H9 (cell line): ENCODE results near the gene APOA1. TPM values are rescaled to one million over a fixed set of nuclear protein-coding genes. Genes with fewer than 3 reads are reported as not detected.

Source experiments
- DNase-seq: peaks from one replicate; pipeline ENCODE4 v3.0.0-alpha.2; 2017
- H2AFZ ChIP-seq: one replicate; pipeline ENCODE4 v1.6.1; 2013; ENCODE audit warnings: mild to moderate bottlenecking, low read length, control low read depth, moderate library complexity
- H2AK5ac ChIP-seq: 2 replicates; pipeline ENCODE4 v1.6.1; 2013; ENCODE audit warnings: low read length, control low read depth, mixed read lengths; ENCODE audit not compliant: insufficient read length
- H2BK120ac ChIP-seq: one replicate; pipeline ENCODE4 v1.6.1; 2013; ENCODE audit warnings: low read depth, mild to moderate bottlenecking, low read length, control low read depth, inconsistent platforms; ENCODE audit not compliant: poor library complexity, severe bottlenecking
- H2BK12ac ChIP-seq: 2 replicates; pipeline ENCODE4 v1.6.1; 2013; ENCODE audit warnings: low read length, control low read depth, mixed read lengths, low read depth; ENCODE audit not compliant: insufficient read length
- H2BK15ac ChIP-seq: 2 replicates; pipeline ENCODE4 v1.6.1; 2013; ENCODE audit warnings: low read depth, low read length, control low read depth
- H2BK20ac ChIP-seq: one replicate; pipeline ENCODE4 v1.6.1; 2013; ENCODE audit warnings: low read depth, mild to moderate bottlenecking, low read length, control low read depth, inconsistent platforms; ENCODE audit not compliant: poor library complexity, severe bottlenecking
- H2BK5ac ChIP-seq: 2 replicates; pipeline ENCODE4 v1.6.1; 2013; ENCODE audit warnings: low read length, control low read depth, mixed read lengths; ENCODE audit not compliant: insufficient read length
- H3K14ac ChIP-seq: 2 replicates; pipeline ENCODE4 v1.6.1; 2013; ENCODE audit warnings: low read length, control low read depth; ENCODE audit not compliant: insufficient read depth
- H3K18ac ChIP-seq: 2 replicates; pipeline ENCODE4 v1.6.1; 2013; ENCODE audit warnings: low read depth, mild to moderate bottlenecking, mixed read lengths, low read length, control low read depth; ENCODE audit not compliant: insufficient read length
- H3K23ac ChIP-seq: 2 replicates; pipeline ENCODE4 v1.6.1; 2013; ENCODE audit warnings: low read length, control low read depth, mixed read lengths, low read depth; ENCODE audit not compliant: insufficient read length
- H3K23me2 ChIP-seq: 2 replicates; pipeline ENCODE4 v1.6.1; 2013; ENCODE audit warnings: low read depth, mild to moderate bottlenecking, mixed read lengths, low read length, control low read depth; ENCODE audit not compliant: insufficient read length, poor library complexity, severe bottlenecking
- H3K27ac ChIP-seq: 2 replicates; pipeline ENCODE4 v1.5.1; 2013; ENCODE audit warnings: low read length, control low read depth, mixed read lengths, low read depth; ENCODE audit not compliant: insufficient read length
- H3K27me3 ChIP-seq: 2 replicates; pipeline ENCODE4 v1.6.1; 2013; ENCODE audit warnings: low read length, control low read depth, inconsistent platforms; ENCODE audit not compliant: insufficient read depth
- H3K4ac ChIP-seq: 2 replicates; pipeline ENCODE4 v1.6.1; 2013; ENCODE audit warnings: low read depth, mild to moderate bottlenecking, control low read depth, inconsistent platforms, low read length, moderate library complexity
- H3K4me1 ChIP-seq: 2 replicates; pipeline ENCODE4 v1.6.1; 2013; ENCODE audit warnings: low read length, control low read depth, inconsistent platforms; ENCODE audit not compliant: insufficient read depth
- H3K4me2 ChIP-seq: 2 replicates; pipeline ENCODE4 v1.6.1; 2013; ENCODE audit warnings: low read length, control low read depth, mixed read lengths; ENCODE audit not compliant: insufficient read length, insufficient read depth
- H3K56ac ChIP-seq: 2 replicates; pipeline ENCODE4 v1.6.1; 2013; ENCODE audit warnings: low read depth, mild to moderate bottlenecking, mixed read lengths, low read length, control low read depth; ENCODE audit not compliant: insufficient read length
- H3K79me1 ChIP-seq: 2 replicates; pipeline ENCODE4 v1.6.1; 2013; ENCODE audit warnings: low read depth, mild to moderate bottlenecking, moderate library complexity, low read length, control low read depth, inconsistent platforms; ENCODE audit not compliant: insufficient read depth, poor library complexity, severe bottlenecking
- H3K79me2 ChIP-seq: 2 replicates; pipeline ENCODE4 v1.6.1; 2013; ENCODE audit warnings: low read length, control low read depth, inconsistent platforms; ENCODE audit not compliant: insufficient read depth
- H3K9ac ChIP-seq: 2 replicates; pipeline ENCODE4 v1.6.1; 2013; ENCODE audit warnings: low read length, control low read depth, mixed read lengths; ENCODE audit not compliant: insufficient read length; ENCODE audit errors: extremely low read depth
- H3K9me3 ChIP-seq: one replicate; pipeline ENCODE4 v1.6.1; 2013; ENCODE audit warnings: low read depth, low read length, inconsistent platforms; ENCODE audit not compliant: control insufficient read depth
- H3T11ph ChIP-seq: one replicate; pipeline ENCODE4 v1.6.1; 2013; ENCODE audit warnings: mild to moderate bottlenecking, low read length, control low read depth, inconsistent platforms
- H4K20me1 ChIP-seq: one replicate; pipeline ENCODE4 v1.6.1; 2013; ENCODE audit not compliant: control insufficient read depth, insufficient read length, insufficient read depth
- H4K5ac ChIP-seq: 2 replicates; pipeline ENCODE4 v1.6.1; 2013; ENCODE audit warnings: low read depth, mild to moderate bottlenecking, mixed read lengths, low read length, control low read depth; ENCODE audit not compliant: insufficient read length
- H4K8ac ChIP-seq: replicated peaks from 2 replicates; pipeline ENCODE4 v1.6.1; 2013; ENCODE audit warnings: low read length, control low read depth, mixed read lengths, low read depth; ENCODE audit not compliant: insufficient read length
- H4K91ac ChIP-seq: 2 replicates; pipeline ENCODE4 v1.6.1; 2013; ENCODE audit warnings: low read depth, mild to moderate bottlenecking, moderate library complexity, mixed read lengths, low read length, control low read depth; ENCODE audit not compliant: insufficient read length
- H3K27ac Mint-ChIP-seq, 3 experiments: 2 replicates in 2 of 3; 3 replicates in 1 of 3; pipeline ENCODE4 v1.8.0; 2020 to 2021; ENCODE audit warnings: mixed read lengths in 3 of 3, mild to moderate bottlenecking in 1 of 3, moderate library complexity in 1 of 3
- H3K27me3 Mint-ChIP-seq: 2 replicates; pipeline ENCODE4 v1.8.0; 2021; ENCODE audit warnings: low read depth, mild to moderate bottlenecking, moderate library complexity, mixed read lengths
- H3K36me3 Mint-ChIP-seq, 3 experiments: 2 replicates in 2 of 3; 3 replicates in 1 of 3; pipeline ENCODE4 v1.8.0; 2020 to 2021; ENCODE audit warnings: low read depth in 3 of 3, mixed read lengths in 3 of 3; ENCODE audit not compliant: insufficient read depth in 1 of 3
- H3K4me1 Mint-ChIP-seq, 2 experiments: 2 replicates each; pipeline ENCODE4 v1.8.0; 2020; ENCODE audit warnings: mixed read lengths in 2 of 2
- H3K4me3 Mint-ChIP-seq, 2 experiments: 2 replicates in 1 of 2; 3 replicates in 1 of 2; pipeline ENCODE4 v1.8.0; 2020 to 2021; ENCODE audit warnings: mild to moderate bottlenecking in 2 of 2, mixed read lengths in 2 of 2, moderate library complexity in 1 of 2
- H3K9me3 Mint-ChIP-seq, 2 experiments: 2 replicates in 1 of 2; 3 replicates in 1 of 2; pipeline ENCODE4 v1.8.0; 2020; ENCODE audit warnings: mild to moderate bottlenecking in 2 of 2, mixed read lengths in 2 of 2, moderate library complexity in 1 of 2
- CTCF ChIP-seq: fragments of 200-600 bp; sonication (generic); conservative IDR thresholded peaks from 3 replicates; pipeline ENCODE4 v1.8.0; 2021; ENCODE audit warnings: antibody characterized with exemption, mild to moderate bottlenecking
- WGBS: extraction: QIAGEN DNeasy Blood & Tissue Kit; methylation state at CpG from one replicate; pipeline ENCODE4 v1.1.7; 2013; ENCODE audit warnings: missing lambda C conversion rate, low lambda C conversion rate, mixed read lengths; ENCODE audit not compliant: insufficient read length; ENCODE audit errors: extremely low coverage; 5-methylcytosine and 5-hydroxymethylcytosine counted together
- total RNA-seq: library from RNA; stranded (reverse); gene quantifications from 2 replicates; pipeline ENCODE4 v1.2.1, GENCODE V29; 2021

The APOA1 gene
- total RNA-seq, 1 experiment from 2014 or later = 0.68 TPM

- no peak overlapping the region for H2BK15ac ChIP-seq
- no peak overlapping the region for H3K9ac ChIP-seq
- H4K91ac ChIP-seq = no peak overlapping the region
- H3K4ac ChIP-seq = no peak overlapping the region
- no peak overlapping the region for H3K27ac ChIP-seq
- Mint-ChIP-seq H3K4me1 (peaks cover 15 to 24% of the 10 kb centered on the region in 2 experiments), H3K4me3 (no peak overlapping the region), H3K36me3 (no peaks in the 10 kb centered on the region; a peak in 1 of 7 replicates), H3K9me3 (peaks cover 3 to 5% of the 10 kb centered on the region in 2 experiments; a peak in 3 of 5 replicates), H3K27ac (no peak overlapping the region; a peak in 1 of 7 replicates), H3K27me3 (peaks cover 23% of the 10 kb centered on the region)
- no peak for DNase-seq
- H3K14ac ChIP-seq = no peak overlapping the region; the same call in 1 of the 2 replicates
- no peaks in the 10 kb centered on the region for H3K79me1 ChIP-seq
- H3K4me1 ChIP-seq = no peaks in the 10 kb centered on the region
- H2AK5ac ChIP-seq = no peak overlapping the region
- no peaks in the 10 kb centered on the region for H3K27me3 ChIP-seq
- H2BK12ac ChIP-seq = no peak overlapping the region
- H3K23me2 ChIP-seq = peaks cover 6% of the 10 kb centered on the region
- H2BK120ac ChIP-seq = no peak overlapping the region
- H3T11ph ChIP-seq = no peak overlapping the region
- no peak overlapping the region for H2AFZ ChIP-seq
- no peak overlapping the region for H3K18ac ChIP-seq
- H3K4me2 ChIP-seq = no peak overlapping the region
- H4K8ac ChIP-seq = no peak overlapping the region
- H3K56ac ChIP-seq = no peak overlapping the region
- H3K79me2 ChIP-seq = no peaks in the 10 kb centered on the region
- no peak overlapping the region for H2BK5ac ChIP-seq
- H4K20me1 ChIP-seq = no peaks in the 10 kb centered on the region
- no peak overlapping the region for H4K5ac ChIP-seq
- whole genome bisulfite sequencing = no CpG with 5 or more reads among the region's 13 CpGs
- H2BK20ac ChIP-seq = no peak overlapping the region
- TF ChIP-seq CTCF = no peak
- H3K23ac ChIP-seq = no peak overlapping the region
- no peaks in the 10 kb centered on the region for H3K9me3 ChIP-seq
Observed at GRCh38 chr11:116832350-116833290, 4.8 kb downstream of the APOA1 start.
